ENCODE measurements around the gene EMP2. TPM values are rescaled to one million over a fixed set of nuclear protein-coding genes. Genes with fewer than 3 reads are reported as not detected.

Gene EMP2, protein sequence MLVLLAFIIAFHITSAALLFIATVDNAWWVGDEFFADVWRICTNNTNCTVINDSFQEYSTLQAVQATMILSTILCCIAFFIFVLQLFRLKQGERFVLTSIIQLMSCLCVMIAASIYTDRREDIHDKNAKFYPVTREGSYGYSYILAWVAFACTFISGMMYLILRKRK
- 10 to 100 TPM; 40.3 to 66.8 TPM for total RNA-seq

DNA sequence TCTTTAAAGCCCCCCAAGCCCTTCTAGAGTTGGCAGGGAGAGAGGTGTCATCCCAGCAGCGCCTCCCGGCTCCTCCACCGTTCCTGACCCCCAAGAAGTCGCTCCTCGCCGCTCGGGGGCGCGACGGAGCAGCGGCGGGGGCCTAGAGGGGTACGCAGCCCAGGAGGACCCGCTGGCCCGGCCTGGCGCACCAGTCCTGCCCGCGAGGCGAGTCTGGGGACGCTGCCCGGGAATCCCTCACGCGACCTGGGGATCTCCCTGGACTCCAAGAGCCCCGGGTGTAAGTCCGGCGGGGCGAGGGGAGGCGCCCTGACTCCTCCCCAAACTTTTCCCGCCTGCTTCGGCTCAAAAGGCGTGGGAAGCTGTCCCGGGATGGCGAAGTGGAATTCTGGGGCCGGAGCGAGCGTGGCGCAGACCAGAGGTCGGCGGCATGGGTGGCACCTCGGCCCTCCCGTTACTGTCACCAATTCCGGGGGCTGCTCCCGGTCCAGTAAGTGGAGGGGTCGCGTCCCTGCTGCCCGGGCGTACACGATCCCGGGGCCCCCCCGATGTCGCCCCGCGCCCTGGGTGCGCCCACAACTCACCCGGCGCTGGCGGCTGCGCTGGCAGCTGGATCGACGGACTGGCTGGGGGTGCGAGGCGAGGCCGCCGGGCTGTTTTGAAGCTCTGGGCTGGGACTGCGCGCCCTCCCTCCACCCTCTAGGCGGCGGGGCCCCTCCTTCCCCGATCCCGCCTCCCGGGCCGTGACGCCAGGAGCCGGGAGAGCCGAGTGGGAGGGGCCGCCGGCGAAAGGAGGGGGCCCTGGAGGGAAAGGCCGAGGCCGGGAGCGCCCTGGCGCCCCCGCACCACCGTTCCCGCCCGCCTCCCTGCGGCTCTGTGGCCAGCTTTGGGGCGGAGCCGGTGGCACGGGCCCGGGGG lies at the start of gene EMP2:
TSS of gene EMP2 (minus strand) at position 634 of the 918 bp plus-strand sequence. CDS start 32,981 bp downstream, outside the sequence.
- peak within 1 kb of the TSS; percentile 98 for H3K27ac ChIP-seq
- peak; percentile 74 for DNase-seq (ENCODE audit: low spot score)
- TF ChIP-seq, protein P1, sequence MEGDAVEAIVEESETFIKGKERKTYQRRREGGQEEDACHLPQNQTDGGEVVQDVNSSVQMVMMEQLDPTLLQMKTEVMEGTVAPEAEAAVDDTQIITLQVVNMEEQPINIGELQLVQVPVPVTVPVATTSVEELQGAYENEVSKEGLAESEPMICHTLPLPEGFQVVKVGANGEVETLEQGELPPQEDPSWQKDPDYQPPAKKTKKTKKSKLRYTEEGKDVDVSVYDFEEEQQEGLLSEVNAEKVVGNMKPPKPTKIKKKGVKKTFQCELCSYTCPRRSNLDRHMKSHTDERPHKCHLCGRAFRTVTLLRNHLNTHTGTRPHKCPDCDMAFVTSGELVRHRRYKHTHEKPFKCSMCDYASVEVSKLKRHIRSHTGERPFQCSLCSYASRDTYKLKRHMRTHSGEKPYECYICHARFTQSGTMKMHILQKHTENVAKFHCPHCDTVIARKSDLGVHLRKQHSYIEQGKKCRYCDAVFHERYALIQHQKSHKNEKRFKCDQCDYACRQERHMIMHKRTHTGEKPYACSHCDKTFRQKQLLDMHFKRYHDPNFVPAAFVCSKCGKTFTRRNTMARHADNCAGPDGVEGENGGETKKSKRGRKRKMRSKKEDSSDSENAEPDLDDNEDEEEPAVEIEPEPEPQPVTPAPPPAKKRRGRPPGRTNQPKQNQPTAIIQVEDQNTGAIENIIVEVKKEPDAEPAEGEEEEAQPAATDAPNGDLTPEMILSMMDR (IDR thresholded peaks at IDR 0.05) = peak; percentile 80 to 82
- no peaks in the 10 kb centered on the region for H3K36me3 ChIP-seq
- no peaks in the 10 kb centered on the region for H3K9me3 ChIP-seq
- peaks cover 0 to 51% of the 10 kb centered on the region in 2 donors for H3K4me1 ChIP-seq
- H3K4me3 ChIP-seq = peak within 1 kb of the TSS; percentile 82 to 98
- H3K27me3 ChIP-seq = no peaks in the 10 kb centered on the region

DNA sequence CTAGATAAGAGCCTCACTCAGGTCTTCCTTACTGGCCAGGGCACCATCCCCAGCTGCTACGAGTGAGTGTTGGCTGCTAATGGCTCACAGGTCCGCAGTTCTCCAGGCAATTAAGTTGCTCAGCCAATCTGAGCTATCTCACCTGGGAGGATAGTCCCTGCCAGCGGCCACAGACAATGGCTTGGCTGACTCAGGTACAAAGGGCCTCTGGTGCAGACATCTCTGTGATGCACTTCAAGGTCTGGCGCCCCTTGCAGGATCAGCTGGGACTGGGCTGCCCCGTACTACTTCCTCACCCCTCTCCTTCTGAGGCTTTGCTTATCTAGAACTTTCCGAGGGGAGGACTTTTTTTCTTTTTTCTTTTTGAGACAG lies 49.2 kb upstream of the EMP2 start:
- no peak for DNase-seq (ENCODE audit: low spot score)
- TF ChIP-seq, protein P1 (IDR thresholded peaks at IDR 0.05) = no peak
- Histone ChIP-seq H3K36me3 (no peaks in the 10 kb centered on the region), H3K9me3 (no peaks in the 10 kb centered on the region), H3K4me3 (no peak overlapping the region), H3K4me1 (no peaks in the 10 kb centered on the region), H3K27ac (no peak overlapping the region), H3K27me3 (no peaks in the 10 kb centered on the region)

DNA sequence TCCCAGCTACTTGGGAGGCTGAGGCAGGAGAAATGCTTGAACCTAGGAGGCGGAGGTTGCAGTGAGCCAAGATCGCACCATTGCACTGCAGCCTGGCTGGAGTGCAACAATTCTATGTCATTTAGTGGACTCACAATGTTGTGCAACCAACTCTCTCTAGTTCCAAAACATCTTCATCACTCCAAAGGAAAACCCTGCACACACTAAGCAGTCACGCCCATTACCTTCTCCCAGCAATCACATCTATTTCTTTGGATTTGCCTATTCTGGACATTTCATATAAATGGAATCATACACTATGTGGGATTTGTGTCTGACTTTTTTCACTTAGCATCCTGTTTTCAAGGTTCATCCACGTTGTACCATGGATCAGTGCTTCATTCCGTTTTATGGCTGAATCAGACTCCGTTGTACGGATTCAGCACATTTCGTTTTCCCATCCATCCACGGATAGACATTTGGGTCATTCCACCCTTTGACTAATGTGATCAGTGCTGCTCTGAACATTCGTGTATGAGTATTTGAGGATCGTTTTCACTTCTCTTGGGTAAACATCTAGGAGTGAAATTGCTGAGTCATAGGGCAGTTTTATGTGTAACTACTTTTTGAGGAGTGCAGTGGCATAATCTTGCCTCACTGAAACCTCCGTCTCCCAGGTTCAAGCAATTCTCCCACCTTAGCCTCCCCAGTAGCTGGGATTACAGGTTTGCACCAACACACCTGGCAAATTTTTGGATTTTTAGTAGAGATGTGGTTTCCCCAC lies 45.4 kb upstream of the EMP2 start:
- H3K36me3 ChIP-seq = no peaks in the 10 kb centered on the region
- DNase-seq (ENCODE audit: low spot score) = no peak
- peaks cover 0 to 5% of the 10 kb centered on the region in 2 donors for H3K4me1 ChIP-seq
- no peak overlapping the region for H3K27ac ChIP-seq
- TF ChIP-seq, protein P1 (IDR thresholded peaks at IDR 0.05) = no peak
- no peaks in the 10 kb centered on the region for H3K9me3 ChIP-seq
- H3K27me3 ChIP-seq = no peaks in the 10 kb centered on the region
- no peak overlapping the region for H3K4me3 ChIP-seq

DNA sequence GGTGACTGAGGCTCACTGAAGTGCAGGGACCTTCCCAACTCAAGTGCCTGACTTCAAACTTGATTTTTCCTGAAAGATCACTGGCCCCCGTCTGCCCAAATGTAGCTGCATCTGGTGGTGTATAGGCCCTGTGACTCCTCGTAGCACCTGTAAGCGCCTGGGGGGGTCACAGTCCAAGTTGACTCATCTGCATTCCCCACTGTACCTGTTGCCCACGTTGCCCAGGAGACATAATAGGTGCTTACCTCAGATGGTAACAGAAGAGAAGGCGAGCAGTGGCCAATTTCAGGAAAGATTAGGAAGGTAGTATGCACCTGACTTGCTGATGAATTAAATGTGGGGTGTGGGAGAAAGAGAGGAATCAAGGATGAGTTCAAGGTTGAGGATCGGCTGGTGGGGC lies 44.1 kb upstream of the EMP2 start:
- TF ChIP-seq, protein P1 (IDR thresholded peaks at IDR 0.05) = no peak

DNA sequence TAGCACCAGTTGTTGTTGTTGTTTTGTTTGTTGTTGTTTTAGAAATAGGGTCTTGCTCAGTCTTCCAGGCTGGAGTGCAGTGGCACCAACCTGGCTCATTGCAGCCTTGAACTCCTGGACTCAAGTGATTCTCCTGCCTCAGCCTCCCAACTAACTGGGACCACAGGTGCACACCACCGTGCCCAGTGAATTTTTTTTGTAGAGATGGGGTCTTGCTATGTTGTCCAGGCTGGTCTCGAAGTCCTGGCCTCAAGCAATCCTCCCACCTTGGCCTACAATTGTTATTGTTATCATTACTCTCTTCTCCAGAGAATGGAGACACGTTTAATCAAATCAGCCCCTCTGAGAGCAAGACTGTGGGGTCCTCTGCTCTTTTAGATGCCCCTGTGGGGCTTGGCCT lies 42.7 kb upstream of the EMP2 start:
- H3K4me3 ChIP-seq = no peak overlapping the region
- peak overlapping the region; percentile 69 to 75 for H3K27ac ChIP-seq
- no peak for DNase-seq (ENCODE audit: low spot score)
- no peaks in the 10 kb centered on the region for H3K36me3 ChIP-seq
- H3K4me1 ChIP-seq = peaks cover 0 to 26% of the 10 kb centered on the region in 2 donors
- H3K27me3 ChIP-seq = no peaks in the 10 kb centered on the region
- TF ChIP-seq, protein P1 (IDR thresholded peaks at IDR 0.05) = no peak
- no peaks in the 10 kb centered on the region for H3K9me3 ChIP-seq

More for the DNA sequence above, 44.1 kb upstream of the EMP2 start:
- peaks cover 0 to 11% of the 10 kb centered on the region in 2 donors for H3K4me1 ChIP-seq
- no peak for DNase-seq (ENCODE audit: low spot score)
- no peaks in the 10 kb centered on the region for H3K27me3 ChIP-seq
- no peaks in the 10 kb centered on the region for H3K9me3 ChIP-seq
- no peak overlapping the region for H3K4me3 ChIP-seq
- H3K27ac ChIP-seq = no peak overlapping the region
- H3K36me3 ChIP-seq = no peaks in the 10 kb centered on the region

All from right atrium auricular region (tissue), 2 donors.